ENCODE measurements around the gene GNA12. TPM values are rescaled to one million over a fixed set of nuclear protein-coding genes. Genes with fewer than 3 reads are reported as not detected.

The GNA12 gene
- total RNA-seq, 4 donors from 2014 or later, result 11.0 to 68.5 (median 20.4) TPM

DNA sequence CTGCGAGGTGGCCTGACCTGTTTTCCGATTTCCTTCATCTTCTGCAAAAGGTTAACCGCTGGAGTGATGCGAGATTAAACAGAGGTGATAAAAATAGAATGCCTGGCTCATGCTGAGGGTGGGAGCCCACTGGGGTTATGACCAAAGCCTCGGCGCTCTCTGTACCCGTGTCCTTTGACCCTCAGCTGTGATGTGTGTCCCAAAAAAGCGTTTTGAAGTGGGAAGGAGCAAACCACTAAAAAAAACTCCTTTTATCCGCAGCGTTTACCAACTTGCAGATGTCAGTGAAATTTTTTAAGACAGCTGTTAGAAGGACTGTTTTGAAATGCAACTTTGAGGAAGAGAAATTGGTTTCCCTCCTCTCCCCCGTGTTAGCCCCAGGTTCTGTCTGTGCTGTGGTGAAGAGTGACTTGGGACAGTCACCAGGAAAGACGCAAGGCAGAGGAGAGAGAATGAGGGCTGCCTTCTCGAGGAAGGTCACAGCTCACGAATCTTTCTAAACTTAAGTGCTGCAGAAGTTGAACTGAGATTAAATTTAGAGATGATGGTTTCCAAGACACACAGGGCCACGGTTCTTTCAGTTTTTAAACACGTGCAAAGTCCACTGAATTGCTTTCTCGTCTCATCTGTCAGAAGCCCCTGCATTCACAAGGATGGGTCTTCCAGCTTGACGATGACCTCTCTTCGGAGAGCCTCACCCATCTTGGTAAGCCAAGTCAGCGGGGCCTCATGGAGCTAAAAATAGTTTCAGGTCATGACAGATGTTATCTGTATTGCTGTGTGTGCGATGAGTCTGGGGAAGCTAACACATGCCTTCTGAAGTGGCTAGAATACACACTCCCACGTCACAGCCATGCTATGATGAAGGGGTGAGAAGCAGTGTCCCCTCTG is 128.5 kb downstream of the GNA12 start:
- TF ChIP-seq POLR2A (IDR thresholded peaks at IDR 0.05), result no peak
- TF ChIP-seq, protein P1, sequence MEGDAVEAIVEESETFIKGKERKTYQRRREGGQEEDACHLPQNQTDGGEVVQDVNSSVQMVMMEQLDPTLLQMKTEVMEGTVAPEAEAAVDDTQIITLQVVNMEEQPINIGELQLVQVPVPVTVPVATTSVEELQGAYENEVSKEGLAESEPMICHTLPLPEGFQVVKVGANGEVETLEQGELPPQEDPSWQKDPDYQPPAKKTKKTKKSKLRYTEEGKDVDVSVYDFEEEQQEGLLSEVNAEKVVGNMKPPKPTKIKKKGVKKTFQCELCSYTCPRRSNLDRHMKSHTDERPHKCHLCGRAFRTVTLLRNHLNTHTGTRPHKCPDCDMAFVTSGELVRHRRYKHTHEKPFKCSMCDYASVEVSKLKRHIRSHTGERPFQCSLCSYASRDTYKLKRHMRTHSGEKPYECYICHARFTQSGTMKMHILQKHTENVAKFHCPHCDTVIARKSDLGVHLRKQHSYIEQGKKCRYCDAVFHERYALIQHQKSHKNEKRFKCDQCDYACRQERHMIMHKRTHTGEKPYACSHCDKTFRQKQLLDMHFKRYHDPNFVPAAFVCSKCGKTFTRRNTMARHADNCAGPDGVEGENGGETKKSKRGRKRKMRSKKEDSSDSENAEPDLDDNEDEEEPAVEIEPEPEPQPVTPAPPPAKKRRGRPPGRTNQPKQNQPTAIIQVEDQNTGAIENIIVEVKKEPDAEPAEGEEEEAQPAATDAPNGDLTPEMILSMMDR (IDR thresholded peaks at IDR 0.05), result no peak
- Histone ChIP-seq H3K4me3 (no peak overlapping the region), H3K9me3 (no peaks in the 10 kb centered on the region), H3K27ac (no peak overlapping the region), H3K36me3 (no peaks in the 10 kb centered on the region), H3K27me3 (no peaks in the 10 kb centered on the region), H3K4me1 (peaks cover 0 to 25% (median 9%) of the 10 kb centered on the region in 4 donors)
- DNase-seq, result no peak

DNA sequence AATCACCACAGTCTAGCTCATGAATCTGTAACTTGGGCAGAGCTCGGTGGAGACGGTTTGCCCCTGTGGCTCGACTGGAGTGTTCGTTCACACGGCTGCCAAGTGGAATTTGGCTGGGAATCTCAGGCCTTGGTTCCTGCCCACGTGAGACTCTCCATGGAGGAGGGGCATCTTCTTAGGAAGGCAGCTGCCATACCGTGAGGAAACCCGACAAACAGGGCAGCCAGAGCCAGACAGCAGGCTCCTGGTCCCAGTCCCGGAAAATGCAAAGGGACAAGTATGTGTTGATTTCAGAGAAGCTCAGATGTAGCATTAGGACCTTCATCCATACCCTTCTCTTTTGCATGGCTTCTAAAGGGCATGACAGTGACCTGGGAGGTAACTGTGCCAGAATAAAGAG is 129.5 kb downstream of the GNA12 start:
- Histone ChIP-seq H3K4me1 (peaks cover 0 to 35% (median 17%) of the 10 kb centered on the region in 4 donors), H3K9me3 (no peaks in the 10 kb centered on the region), H3K27me3 (no peaks in the 10 kb centered on the region), H3K27ac (no peak overlapping the region), H3K36me3 (no peaks in the 10 kb centered on the region), H3K4me3 (no peak overlapping the region)
- TF ChIP-seq, protein P1 (IDR thresholded peaks at IDR 0.05), result no peak
- no peak for TF ChIP-seq POLR2A (IDR thresholded peaks at IDR 0.05)
- no peak for DNase-seq

DNA sequence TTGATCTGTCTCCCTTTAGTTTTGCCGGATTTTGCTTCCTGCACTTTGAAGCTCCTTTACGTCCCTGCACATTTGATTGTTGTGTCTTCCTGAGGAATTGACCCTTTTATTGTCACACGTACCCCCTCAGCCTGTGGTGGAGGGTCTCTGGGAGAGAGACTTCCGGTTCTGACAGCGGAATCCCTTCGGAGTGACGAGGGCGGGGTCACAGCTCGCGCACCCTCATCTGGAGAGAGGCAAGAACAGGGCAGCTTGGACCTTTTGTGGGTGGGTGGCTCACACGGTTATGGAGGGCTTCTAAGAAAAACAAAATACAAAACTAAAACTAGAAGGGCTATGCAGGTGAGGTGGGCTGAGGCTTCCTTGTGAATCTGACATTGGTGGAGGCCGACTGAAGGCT is 130.1 kb downstream of the GNA12 start:
- TF ChIP-seq, protein P1 (IDR thresholded peaks at IDR 0.05), result no peak
- TF ChIP-seq POLR2A (IDR thresholded peaks at IDR 0.05), result no peak
- H3K4me1 ChIP-seq, result peaks cover 0 to 36% (median 18%) of the 10 kb centered on the region in 4 donors
- H3K36me3 ChIP-seq, result no peaks in the 10 kb centered on the region
- no peak overlapping the region for H3K27ac ChIP-seq
- no peak for DNase-seq
- no peaks in the 10 kb centered on the region for H3K27me3 ChIP-seq
- no peaks in the 10 kb centered on the region for H3K9me3 ChIP-seq
- H3K4me3 ChIP-seq, result no peak overlapping the region

DNA sequence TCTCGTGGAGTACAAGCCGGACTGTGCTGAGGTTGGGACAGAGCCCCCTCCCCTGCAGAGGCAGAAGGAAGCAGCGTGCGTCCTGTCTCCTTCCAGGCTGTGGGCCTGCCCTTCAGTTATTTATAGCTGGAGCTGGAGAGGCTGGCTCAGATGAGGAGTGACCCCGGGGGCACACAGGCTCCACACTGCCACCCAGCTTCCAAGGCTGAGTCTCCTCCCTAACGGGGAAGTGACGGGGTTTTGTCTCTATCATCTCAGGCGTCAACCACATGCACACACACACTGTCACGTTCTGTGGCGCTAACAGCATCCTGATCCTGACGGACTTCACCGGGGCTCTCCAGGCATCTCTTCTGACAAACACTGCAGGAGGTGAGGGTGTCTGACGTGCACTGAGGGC is 130.7 kb downstream of the GNA12 start:
- Histone ChIP-seq H3K27me3 (no peaks in the 10 kb centered on the region), H3K27ac (no peak overlapping the region), H3K9me3 (no peaks in the 10 kb centered on the region), H3K4me3 (no peak overlapping the region), H3K36me3 (no peaks in the 10 kb centered on the region), H3K4me1 (peaks cover 0 to 35% (median 18%) of the 10 kb centered on the region in 4 donors)
- TF ChIP-seq, protein P1 (IDR thresholded peaks at IDR 0.05), result no peak
- no peak for TF ChIP-seq POLR2A (IDR thresholded peaks at IDR 0.05)
- no peak for DNase-seq

DNA sequence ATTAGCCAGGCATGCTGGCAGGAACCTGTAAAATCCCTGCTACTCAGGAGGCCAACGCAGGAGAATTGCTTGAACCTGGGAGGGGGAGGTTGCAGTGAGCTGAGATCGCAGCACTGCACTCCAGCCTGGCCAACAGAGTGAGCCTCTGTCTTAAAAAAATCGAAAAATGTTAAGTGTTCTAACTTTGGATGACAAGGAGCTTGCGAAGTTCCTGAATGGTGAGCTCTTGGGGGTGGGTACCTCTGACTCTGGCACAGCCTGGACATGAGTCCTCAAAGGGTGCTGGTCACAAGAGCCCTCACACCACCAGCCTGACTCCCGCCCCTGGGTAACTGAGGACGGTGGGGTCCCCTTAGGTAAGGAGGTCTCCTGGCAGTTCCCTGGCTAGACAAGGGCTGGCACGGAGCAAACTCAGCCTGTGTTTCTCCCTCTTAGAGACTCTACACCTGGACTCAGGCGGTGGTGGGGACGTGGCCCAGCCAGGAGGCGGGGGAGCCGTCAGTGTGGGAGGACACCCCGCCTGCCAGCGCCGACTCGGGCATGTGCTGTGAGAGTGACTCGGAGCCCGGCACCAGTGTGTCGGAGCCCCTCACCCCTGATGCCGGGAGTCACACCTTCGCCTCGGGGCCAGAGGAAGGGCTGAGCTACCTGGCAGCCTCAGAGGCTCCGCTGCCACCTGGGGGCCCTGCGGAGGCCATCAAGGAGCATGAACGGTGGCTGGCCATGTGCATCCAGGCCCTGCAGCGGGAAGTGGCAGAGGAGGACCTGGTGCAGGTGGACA is 132.0 kb downstream of the GNA12 start:
- Histone ChIP-seq H3K9me3 (no peaks in the 10 kb centered on the region), H3K4me1 (peaks cover 0 to 22% (median 18%) of the 10 kb centered on the region in 4 donors), H3K27me3 (no peaks in the 10 kb centered on the region), H3K36me3 (no peaks in the 10 kb centered on the region), H3K4me3 (no peak overlapping the region), H3K27ac (no peak overlapping the region)
- DNase-seq, result no peak
- TF ChIP-seq POLR2A (IDR thresholded peaks at IDR 0.05), result no peak
- TF ChIP-seq, protein P1 (IDR thresholded peaks at IDR 0.05), result no peak
